HCT116 (cell line): Measurements from ENCODE around the gene SERPINE3. TPM values are rescaled to one million over a fixed set of nuclear protein-coding genes. Genes with fewer than 3 reads are reported as not detected.

Experiments
- ATAC-seq: fragments of 200-7000 bp; cut with Tn5 transposase; 2 replicates; pipeline ENCODE4 v1.9.1; 2020; ENCODE audit warnings: mild to moderate bottlenecking, moderate library complexity
- BruUV-seq: library from RNA; stranded (reverse); fragments of 400-500 nt; replicated peaks from 2 replicates; lab custom pipeline; 2021; lab: Mats Ljungman, UMichigan
- CTCF ChIA-PET: fragments of 300-600 bp; sonication (Branson Sonifier 250); formaldehyde crosslinking; loops from one replicate; lab custom pipeline; 2021; ENCODE audit warnings: antibody characterized with exemption; lab: Charles Lee
- POLR2A ChIA-PET: fragments of 300-600, 350-600 bp; sonication (Branson Sonifier 250); formaldehyde crosslinking; loops from one replicate; lab custom pipeline; 2021; ENCODE audit warnings: antibody characterized with exemption; lab: Charles Lee
- RAD21 ChIA-PET, 2 experiments: fragments of 300-600 bp; sonication (Branson Sonifier 250); formaldehyde crosslinking; loops; one replicate each; lab custom pipeline; 2023; ENCODE audit warnings: low total read pairs in 2 of 2; ENCODE audit not compliant: uncharacterized antibody in 2 of 2, unreplicated experiment in 2 of 2, low non-redundant PET in 1 of 2; lab: Charles Lee
- DNase-seq: peaks from one replicate; pipeline ENCODE4 v3.0.0-alpha.2; 2010; ENCODE audit warnings: low read depth, low spot score
- H2AFZ ChIP-seq: fragments of 200-600 bp; shearing (Covaris generic), sonication (generic); 2 replicates; pipeline ENCODE4 v1.6.1; 2017; ENCODE audit warnings: low read depth, mixed run types, mixed read lengths, antibody characterized with exemption, low read length; ENCODE audit not compliant: poor library complexity, severe bottlenecking
- H3K27ac ChIP-seq: 2 replicates; pipeline ENCODE4 v1.5.1; 2012; ENCODE audit warnings: low read depth, low read length
- H3K27me3 ChIP-seq: fragments of 200-600 bp; sonication (generic); 2 replicates; pipeline ENCODE4 v1.6.1; 2016; ENCODE audit warnings: mixed run types, low read length, mixed read lengths; ENCODE audit not compliant: insufficient read depth
- H3K36me3 ChIP-seq, 2 experiments: fragments of 200-500 bp in 1 of 2; fragments of 200-600 bp in 1 of 2; sonication (Bioruptor generic) in 1 of 2; sonication (generic) in 1 of 2; 2 replicates each; pipeline versions ENCODE4 v1.5.1 to v1.6.1; 2014 to 2016; ENCODE audit warnings: low read length in 2 of 2, inconsistent platforms in 1 of 2, mixed read lengths in 1 of 2, mixed run types in 1 of 2; ENCODE audit not compliant: insufficient read depth in 2 of 2, control insufficient read depth in 1 of 2
- H3K4me1 ChIP-seq, 2 experiments: fragments of 200-600 bp in 1 of 2; sonication (generic) in 1 of 2; 2 replicates each; pipeline versions ENCODE4 v1.5.1 to v1.6.1; 2012 to 2017; ENCODE audit warnings: low read length in 2 of 2, inconsistent platforms in 1 of 2, mild to moderate bottlenecking in 1 of 2, mixed read lengths in 1 of 2, mixed run types in 1 of 2, moderate library complexity in 1 of 2; ENCODE audit not compliant: insufficient read depth in 2 of 2, control insufficient read depth in 1 of 2
- H3K4me2 ChIP-seq: fragments of 200-600 bp; sonication (generic); 2 replicates; pipeline ENCODE4 v1.6.1; 2017; ENCODE audit warnings: mixed run types, low read length, mixed read lengths
- H3K4me3 ChIP-seq, 2 experiments: fragments of 200-600 bp in 1 of 2; sonication (generic) in 1 of 2; replicated peaks in 1 of 2; 2 replicates each; pipeline ENCODE4 v1.5.1; 2011 to 2016; ENCODE audit warnings: low read length in 2 of 2, control low read depth in 1 of 2, low read depth in 1 of 2, mild to moderate bottlenecking in 1 of 2, mixed read lengths in 1 of 2, mixed run types in 1 of 2
- H3K79me2 ChIP-seq: fragments of 200-600 bp; sonication (generic); 2 replicates; pipeline ENCODE4 v1.6.1; 2017; ENCODE audit warnings: mild to moderate bottlenecking, mixed run types, low read length, moderate library complexity, mixed read lengths; ENCODE audit not compliant: insufficient read depth
- H3K9ac ChIP-seq: fragments of 200-600 bp; sonication (generic); 2 replicates; pipeline ENCODE4 v1.6.1; 2016; ENCODE audit warnings: low read length, mixed read lengths
- H3K9me2 ChIP-seq: fragments of 200-600 bp; sonication (generic), shearing (Covaris generic); 2 replicates; pipeline ENCODE4 v1.6.1; 2017; ENCODE audit warnings: mixed run types, mild to moderate bottlenecking, moderate library complexity; ENCODE audit not compliant: insufficient read depth
- H3K9me3 ChIP-seq, 2 experiments: fragments of 200-500 bp in 1 of 2; fragments of 200-600 bp in 1 of 2; sonication (Bioruptor generic) in 1 of 2; sonication (generic) in 1 of 2; 2 replicates each; pipeline ENCODE4 v1.6.1; 2014 to 2017; ENCODE audit warnings: low read length in 2 of 2, mixed read lengths in 2 of 2, inconsistent platforms in 1 of 2, low read depth in 1 of 2, mild to moderate bottlenecking in 1 of 2, mixed run types in 1 of 2, moderate library complexity in 1 of 2; ENCODE audit not compliant: control insufficient read depth in 1 of 2, insufficient read depth in 1 of 2
- H4K20me1 ChIP-seq: fragments of 200-600 bp; sonication (generic), shearing (Covaris generic); 2 replicates; pipeline ENCODE4 v1.6.1; 2017; ENCODE audit warnings: mixed run types, mild to moderate bottlenecking, moderate library complexity; ENCODE audit not compliant: insufficient read depth
- ATF3 ChIP-seq: IDR thresholded peaks from 2 replicates; pipeline ENCODE4 v1.6.1; 2012
- CTCF ChIP-seq, 3 experiments: fragments of 200-600 bp in 1 of 3; sonication (generic) in 1 of 3; IDR thresholded peaks in 2 of 3; conservative IDR thresholded peaks in 1 of 3; 2 replicates each; pipeline ENCODE4 v1.5.1; 2012 to 2017; ENCODE audit warnings: low read depth in 2 of 3, low read length in 2 of 3, antibody characterized with exemption in 1 of 3, borderline replicate concordance in 1 of 3, control low read depth in 1 of 3, mild to moderate bottlenecking in 1 of 3, mixed read lengths in 1 of 3, mixed run types in 1 of 3, moderate library complexity in 1 of 3; ENCODE audit not compliant: insufficient read depth in 1 of 3
- EZH2 ChIP-seq: fragments of 200-600 bp; sonication (generic); IDR thresholded peaks from 2 replicates; pipeline ENCODE4 v1.6.1; 2017; ENCODE audit warnings: antibody characterized with exemption, mixed run types
- FOSL1 ChIP-seq: IDR thresholded peaks from 2 replicates; pipeline ENCODE4 v1.6.1; 2012; ENCODE audit warnings: low read depth
- MAX ChIP-seq: IDR thresholded peaks from 2 replicates; pipeline ENCODE4 v1.6.1; 2012
- POLR2A ChIP-seq: IDR thresholded peaks from 2 replicates; pipeline ENCODE4 v1.7.0; 2011; ENCODE audit warnings: borderline replicate concordance; ENCODE audit not compliant: insufficient read depth, insufficient read length; ENCODE audit errors: extremely low read depth
- POLR2AphosphoS5 ChIP-seq: IDR thresholded peaks from 2 replicates; pipeline ENCODE4 v1.6.1; 2011; ENCODE audit warnings: mild to moderate bottlenecking, low read depth, low read length, moderate library complexity
- RAD21 ChIP-seq: IDR thresholded peaks from 2 replicates; pipeline ENCODE4 v1.6.1; 2012; ENCODE audit warnings: low read depth, mild to moderate bottlenecking
- SIN3A ChIP-seq: IDR thresholded peaks from 2 replicates; pipeline ENCODE4 v1.6.1; 2012; ENCODE audit warnings: low read depth
- SP1 ChIP-seq: IDR thresholded peaks from 2 replicates; pipeline ENCODE4 v1.6.1; 2012; ENCODE audit warnings: low read depth
- TCF7L2 ChIP-seq: IDR thresholded peaks from 2 replicates; pipeline ENCODE4 v1.7.0; 2011; ENCODE audit warnings: borderline replicate concordance, inconsistent platforms; ENCODE audit not compliant: insufficient read depth, insufficient read length; ENCODE audit errors: extremely low read depth
- ZBTB33 ChIP-seq: IDR thresholded peaks from 2 replicates; pipeline ENCODE4 v1.6.1; 2011; ENCODE audit warnings: mild to moderate bottlenecking, low read length, moderate library complexity; ENCODE audit not compliant: insufficient replicate concordance; ENCODE audit errors: extremely low read depth
- ZFX ChIP-seq: fragments of 450-650 bp; IDR thresholded peaks from 2 replicates; pipeline ENCODE4 v1.6.1; 2017
- ZNF274 ChIP-seq: fragments of 200-500 bp; sonication (Bioruptor generic); IDR thresholded peaks from 2 replicates; pipeline ENCODE4 v1.6.1; 2014; ENCODE audit warnings: mild to moderate bottlenecking, low read depth, low read length, inconsistent platforms
- intact Hi-C: fragments of 100-400 bp; cut with micrococcal nuclease; formaldehyde crosslinking; loops from 2 replicates; pipeline ENCODE4 v1.10.0; 2022
- total RNA-seq: library from RNA; stranded (reverse); gene quantifications from one replicate; pipeline ENCODE4 v1.2.1, GENCODE V29; 2021; ENCODE audit not compliant: unreplicated experiment

Gene SERPINE3
- total RNA-seq, 1 experiment from 2014 or later: not detected

GRCh38 chr13:51371768-51372399, 32.4 kb downstream of the SERPINE3 start:
- H3K79me2 ChIP-seq: peaks cover 3% of the 10 kb centered on the region; the same call in 1 of the 2 replicates
- no peaks in the 10 kb centered on the region for H3K9me2 ChIP-seq
- no peak overlapping the region for H2AFZ ChIP-seq
- ATAC-seq (no peak), DNase-seq (no peak)
- POLR2A ChIA-PET: no interaction called here
- H3K4me3 ChIP-seq: no peak overlapping the region
- intact Hi-C loops: no loop called here
- no peaks in the 10 kb centered on the region for H3K9me3 ChIP-seq
- H3K36me3 ChIP-seq: peaks cover 22 to 26% of the 10 kb centered on the region in 2 experiments
- H3K4me2 ChIP-seq: no peak overlapping the region
- H3K9ac ChIP-seq: no peak overlapping the region
- TF ChIP-seq POLR2A: no peak
- TF ChIP-seq CTCF (IDR thresholded peaks at IDR 0.05 in 2 of 3, conservative IDR thresholded peaks at IDR 0.05 in 1 of 3; ENCODE audit: borderline replicate concordance in 1 of 3, insufficient read depth in 1 of 3, low read depth in 2 of 3, low read length in 2 of 3): no peak
- no peak for TF ChIP-seq FOSL1
- TF ChIP-seq EZH2: no peak
- no peak for TF ChIP-seq MAX
- no peak for TF ChIP-seq SIN3A
- TF ChIP-seq, all 23 proteins: peak for 0
- no TSS peak for BruUV-seq
- Histone ChIP-seq H3K27me3 (no peaks in the 10 kb centered on the region), H3K27ac (no peak overlapping the region), H4K20me1 (no peaks in the 10 kb centered on the region), H3K4me1 (no peaks in the 10 kb centered on the region)
- CTCF ChIA-PET: no interaction called here
- RAD21 ChIA-PET: no interaction called here

- Histone ChIP-seq H3K4me2 (no peak overlapping the region), H3K27me3 (no peaks in the 10 kb centered on the region), H3K27ac (no peak overlapping the region), H3K79me2 (peaks cover 3% of the 10 kb centered on the region; the same call in 1 of the 2 replicates), H3K9me2 (no peaks in the 10 kb centered on the region), H3K4me1 (no peaks in the 10 kb centered on the region), H4K20me1 (no peaks in the 10 kb centered on the region), H3K9me3 (no peaks in the 10 kb centered on the region), H2AFZ (no peak overlapping the region), H3K4me3 (no peak overlapping the region), H3K9ac (no peak overlapping the region), H3K36me3 (peaks cover 16 to 29% of the 10 kb centered on the region in 2 experiments)
- DNase-seq (no peak), ATAC-seq (no peak)
- BruUV-seq: no TSS peak
- ChIA-PET RAD21 (no interaction called here), CTCF (no interaction called here), POLR2A (no interaction called here)
- intact Hi-C loops: no loop called here
- no peak for TF ChIP-seq SP1
- TF ChIP-seq POLR2AphosphoS5: no peak
- TF ChIP-seq ZBTB33: no peak
- no peak for TF ChIP-seq TCF7L2
- no peak for TF ChIP-seq ZNF274
- TF ChIP-seq ATF3: no peak
- no peak for TF ChIP-seq ZFX
- no peak for TF ChIP-seq RAD21
These were observed 34.0 kb downstream of the SERPINE3 start for GRCh38 chr13:51373451-51373850.
